SU-DHL-6 (cell line): ENCODE results near the gene FBXO2.
A peak's percentile ranks its signal among the peaks of the same experiment; 100 is the strongest.

Experiments used
- H2AFZ ChIP-seq: fragments of 200-600 bp; sonication (generic); 2 replicates; pipeline ENCODE4 v1.6.1; 2014; ENCODE audit warnings: low read depth, mild to moderate bottlenecking, moderate library complexity, mixed read lengths, antibody characterized with exemption, low read length; ENCODE audit not compliant: severe bottlenecking
- H3F3A ChIP-seq: fragments of 200-600 bp; shearing (Covaris generic); 2 replicates; pipeline ENCODE4 v1.6.0; 2016; ENCODE audit warnings: antibody characterized with exemption, mild to moderate bottlenecking; ENCODE audit not compliant: insufficient read depth
- H3K27ac ChIP-seq: fragments of 200-600 bp; sonication (generic); 2 replicates; pipeline ENCODE4 v1.5.1; 2016; ENCODE audit warnings: low read depth, mild to moderate bottlenecking, low read length, moderate library complexity, mixed read lengths
- H3K27me3 ChIP-seq: fragments of 200-600 bp; sonication (generic), shearing (Covaris generic); 2 replicates; pipeline ENCODE4 v1.6.0; 2014; ENCODE audit warnings: mild to moderate bottlenecking, low read length
- H3K36me3 ChIP-seq: fragments of 200-600 bp; sonication (generic); 2 replicates; pipeline ENCODE4 v1.6.1; 2014; ENCODE audit warnings: mild to moderate bottlenecking, low read length, mixed read lengths
- H3K4me2 ChIP-seq: fragments of 300-600, 200-600 bp; shearing (Covaris generic), sonication (generic); 2 replicates; pipeline ENCODE4 v1.6.0; 2014; ENCODE audit warnings: low read length, low read depth, mild to moderate bottlenecking; ENCODE audit not compliant: poor library complexity, severe bottlenecking
- H3K4me3 ChIP-seq: fragments of 200-600 bp; sonication (generic); 2 replicates; pipeline ENCODE4 v1.5.1; 2014; ENCODE audit warnings: antibody characterized with exemption, low read length, mild to moderate bottlenecking, mixed read lengths; ENCODE audit not compliant: insufficient read depth, poor library complexity, severe bottlenecking
- H3K79me2 ChIP-seq: fragments of 200-600 bp; sonication (generic); 2 replicates; pipeline ENCODE4 v1.6.1; 2014; ENCODE audit warnings: mild to moderate bottlenecking, low read length, moderate library complexity; ENCODE audit not compliant: insufficient read depth
- H3K9ac ChIP-seq: fragments of 200-600 bp; sonication (generic); 2 replicates; pipeline ENCODE4 v1.7.0; 2014; ENCODE audit warnings: mild to moderate bottlenecking, low read length
- H3K9me2 ChIP-seq: fragments of 200-600 bp; sonication (generic); replicated peaks from 2 replicates; pipeline ENCODE4 v1.6.1; 2014; ENCODE audit warnings: low read length; ENCODE audit not compliant: insufficient read depth
- H3K9me3 ChIP-seq: fragments of 200-600 bp; sonication (generic); 2 replicates; pipeline ENCODE4 v1.6.1; 2014; ENCODE audit warnings: low read length, mixed read lengths; ENCODE audit not compliant: insufficient read depth
- H4K20me1 ChIP-seq: fragments of 200-600 bp; sonication (generic); 2 replicates; pipeline ENCODE4 v1.6.1; 2014; ENCODE audit warnings: low read depth, mild to moderate bottlenecking, antibody characterized with exemption, low read length, moderate library complexity, mixed read lengths
- CTCF ChIP-seq: fragments of 200-600 bp; sonication (generic); IDR thresholded peaks from one replicate; pipeline ENCODE4 v1.5.1; 2017; ENCODE audit warnings: antibody characterized with exemption, mild to moderate bottlenecking, low read length, moderate library complexity; ENCODE audit not compliant: insufficient read depth, poor library complexity, severe bottlenecking
- EZH2phosphoT487 ChIP-seq: fragments of 200-600 bp; sonication (generic), shearing (Covaris generic); conservative IDR thresholded peaks from 2 replicates; pipeline ENCODE4 v1.6.1; 2018; ENCODE audit warnings: mild to moderate bottlenecking, antibody characterized with exemption, low read length, moderate library complexity, mixed read lengths

FBXO2 gene, protein sequence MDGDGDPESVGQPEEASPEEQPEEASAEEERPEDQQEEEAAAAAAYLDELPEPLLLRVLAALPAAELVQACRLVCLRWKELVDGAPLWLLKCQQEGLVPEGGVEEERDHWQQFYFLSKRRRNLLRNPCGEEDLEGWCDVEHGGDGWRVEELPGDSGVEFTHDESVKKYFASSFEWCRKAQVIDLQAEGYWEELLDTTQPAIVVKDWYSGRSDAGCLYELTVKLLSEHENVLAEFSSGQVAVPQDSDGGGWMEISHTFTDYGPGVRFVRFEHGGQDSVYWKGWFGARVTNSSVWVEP

DNA sequence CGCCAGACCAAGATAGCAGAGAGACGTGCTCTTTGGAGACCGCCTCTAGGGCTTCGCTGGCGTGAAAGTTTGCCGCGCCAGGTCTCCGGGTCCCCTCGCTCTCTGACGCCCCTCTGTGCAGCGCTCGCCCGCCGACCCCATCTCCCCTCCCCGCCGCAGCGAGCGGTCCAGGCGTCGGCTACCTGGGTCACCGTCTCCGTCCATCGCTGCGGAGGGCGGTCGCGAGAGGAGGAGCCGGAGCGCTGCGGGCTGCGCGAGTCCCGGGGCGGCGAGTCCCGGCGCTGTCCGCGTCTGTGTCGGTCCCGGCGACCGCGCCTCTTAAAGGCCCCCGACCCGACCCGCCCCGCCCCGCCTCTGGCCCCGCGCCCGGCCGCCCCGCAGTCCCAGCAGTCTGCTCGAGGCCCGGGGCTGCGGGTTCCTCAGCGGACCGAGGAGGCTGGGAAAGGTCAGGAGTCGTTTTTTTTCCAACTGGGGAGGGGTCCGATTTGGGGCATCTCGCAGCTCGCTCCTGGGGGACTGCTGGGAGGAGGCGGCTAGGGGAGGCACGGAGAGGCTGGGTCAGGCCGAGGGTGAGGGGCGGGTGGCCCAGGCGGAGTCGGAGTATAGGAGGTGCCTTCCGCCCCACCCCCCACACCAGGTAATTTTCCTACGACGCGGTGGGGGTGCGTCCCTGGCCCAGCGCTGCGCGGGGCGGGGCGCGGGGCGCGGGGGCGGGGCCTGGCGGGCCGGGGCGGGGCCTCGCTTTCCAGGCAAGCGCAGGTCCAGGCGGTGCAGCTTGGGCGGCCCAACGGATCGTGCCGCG lies at the start of gene FBXO2, which contains the start of gene FBXO44:
Gene FBXO2 (minus strand): TSS at position 293 of the 802 bp plus-strand sequence. CDS start 89 bp downstream, at position 204.
Gene FBXO44 (plus strand): TSS at position 741 of the 802 bp plus-strand sequence. CDS start 959 bp downstream, outside the sequence.
- TF ChIP-seq CTCF (no peak), EZH2phosphoT487 (no peak)
- no peaks in the 10 kb centered on the region for H3K9me3 ChIP-seq
- H3K9me2 ChIP-seq: no peaks in the 10 kb centered on the region
- H3K79me2 ChIP-seq: no peaks in the 10 kb centered on the region
- no peak within 1 kb of the TSS for H2AFZ ChIP-seq
- no peak within 1 kb of the TSS for H3K9ac ChIP-seq
- H3K27me3 ChIP-seq: no peaks in the 10 kb centered on the region
- H3K36me3 ChIP-seq: no peaks in the 10 kb centered on the region
- no peak within 1 kb of the TSS for H3K27ac ChIP-seq
- no peaks in the 10 kb centered on the region for H3F3A ChIP-seq
- peak within 1 kb of the TSS; percentile 31 for H3K4me2 ChIP-seq
- H4K20me1 ChIP-seq: no peaks in the 10 kb centered on the region
- no peak within 1 kb of the TSS for H3K4me3 ChIP-seq

DNA sequence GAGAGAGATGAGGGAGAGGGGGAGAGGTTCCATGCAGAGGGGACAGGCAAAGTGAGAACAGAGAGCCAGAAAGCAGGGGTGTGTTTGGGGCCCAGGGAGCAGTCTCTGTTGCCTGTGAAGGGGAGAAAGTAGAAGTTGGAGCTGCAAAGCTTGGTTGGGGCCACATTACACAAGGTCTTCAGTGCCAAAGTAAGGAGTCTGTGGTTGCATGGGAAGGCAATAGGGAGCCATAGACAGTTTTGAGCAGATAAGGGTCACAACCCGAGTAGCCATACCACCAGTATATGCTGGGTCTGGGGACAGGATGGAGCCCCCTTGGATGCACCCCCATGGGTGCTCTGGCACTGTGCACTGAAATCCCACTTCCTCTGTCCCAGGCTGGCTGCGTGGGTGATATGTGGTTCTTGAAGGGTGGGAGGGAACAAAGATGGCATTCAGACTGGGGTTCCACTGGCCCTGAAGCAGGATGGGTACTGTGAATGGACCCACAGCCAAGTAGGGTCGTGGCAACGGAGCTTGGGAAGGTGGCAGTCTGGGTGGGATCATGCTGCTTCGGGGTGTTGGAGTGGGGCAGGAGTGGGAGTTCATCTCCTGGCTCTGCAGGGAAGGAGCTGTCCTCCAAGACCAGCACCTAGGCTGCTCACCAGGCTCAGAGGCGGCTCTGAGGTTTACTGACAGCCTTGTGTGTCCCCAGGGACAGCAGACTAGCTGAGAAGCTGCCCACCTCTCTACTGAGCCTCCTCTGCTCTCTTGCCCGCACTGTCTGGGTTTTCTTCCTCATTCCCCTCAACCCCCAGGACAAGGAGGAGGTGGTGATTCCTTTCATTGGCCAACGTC lies 49.3 kb upstream of the FBXO2 start:
- Histone ChIP-seq H3K9ac (no peak overlapping the region), H3K9me3 (no peaks in the 10 kb centered on the region), H3F3A (no peaks in the 10 kb centered on the region), H3K4me2 (no peak overlapping the region), H2AFZ (no peak overlapping the region), H3K36me3 (no peaks in the 10 kb centered on the region), H3K27ac (no peak overlapping the region), H3K79me2 (no peaks in the 10 kb centered on the region), H3K9me2 (no peaks in the 10 kb centered on the region), H3K27me3 (no peaks in the 10 kb centered on the region), H4K20me1 (no peaks in the 10 kb centered on the region), H3K4me3 (no peak overlapping the region)
- no peak for TF ChIP-seq EZH2phosphoT487
- TF ChIP-seq CTCF: no peak

- no peak overlapping the region for H3K9ac ChIP-seq
- H3K27me3 ChIP-seq: no peaks in the 10 kb centered on the region
- H4K20me1 ChIP-seq: no peaks in the 10 kb centered on the region
- no peak overlapping the region for H3K27ac ChIP-seq
- H3K36me3 ChIP-seq: no peaks in the 10 kb centered on the region
- H3K4me2 ChIP-seq: no peak overlapping the region
- no peaks in the 10 kb centered on the region for H3K79me2 ChIP-seq
- no peaks in the 10 kb centered on the region for H3K9me2 ChIP-seq
- H3K9me3 ChIP-seq: no peaks in the 10 kb centered on the region
- TF ChIP-seq CTCF (no peak), EZH2phosphoT487 (no peak)
- no peak overlapping the region for H2AFZ ChIP-seq
- no peaks in the 10 kb centered on the region for H3F3A ChIP-seq
- no peak overlapping the region for H3K4me3 ChIP-seq
These were observed 48.0 kb upstream of the FBXO2 start for GRCh38 chr1:11701981-11702803.
